Activated T-cell treated with anti-CD3 and anti-CD28 coated beads for 24 hours (primary cell): ENCODE results near the gene PDGFRB.

Source experiments
- DNase-seq: peaks from one replicate; pipeline ENCODE4 v3.0.0-alpha.2; 2020; ENCODE audit warnings: low read depth

PDGFRB gene

GRCh38 chr5:150065886-150066285 lies 89.8 kb downstream of the PDGFRB start:
- DNase-seq, result no peak

GRCh38 chr5:150065346-150065745 lies 90.3 kb downstream of the PDGFRB start:
- no peak for DNase-seq

- no peak for DNase-seq
Measured at GRCh38 chr5:150064681-150065220, 90.9 kb downstream of the PDGFRB start.
